GM18511 (cell line): ENCODE data around the gene ETS1.

Experiments used
- ATAC-seq: cut with Tn5 transposase; IDR thresholded peaks from one replicate; pipeline ENCODE4 v1.9.1; 2021; ENCODE audit warnings: mild to moderate bottlenecking, moderate library complexity; ENCODE audit not compliant: unreplicated experiment

Gene ETS1

GRCh38 chr11:128412847-128413791 is 174.2 kb downstream of the ETS1 start:
- ATAC-seq: peak; percentile 86

- no peak for ATAC-seq
Measured at GRCh38 chr11:128411812-128412211, 175.5 kb downstream of the ETS1 start.

GRCh38 chr11:128411150-128411549 is 176.2 kb downstream of the ETS1 start:
- ATAC-seq: no peak

GRCh38 chr11:128409476-128409875 is 177.9 kb downstream of the ETS1 start:
- ATAC-seq: no peak
